H9 (cell line): ENCODE results near the gene GPR37L1. TPM values are rescaled to one million over a fixed set of nuclear protein-coding genes. Genes with fewer than 3 reads are reported as not detected.
A peak's percentile ranks its signal among the peaks of the same experiment; 100 is the strongest.

Experiments used
- DNase-seq: peaks from one replicate; pipeline ENCODE4 v3.0.0-alpha.2; 2017
- H2AFZ ChIP-seq: one replicate; pipeline ENCODE4 v1.6.1; 2013; ENCODE audit warnings: mild to moderate bottlenecking, low read length, control low read depth, moderate library complexity
- H2AK5ac ChIP-seq: 2 replicates; pipeline ENCODE4 v1.6.1; 2013; ENCODE audit warnings: low read length, control low read depth, mixed read lengths; ENCODE audit not compliant: insufficient read length
- H2BK120ac ChIP-seq: one replicate; pipeline ENCODE4 v1.6.1; 2013; ENCODE audit warnings: low read depth, mild to moderate bottlenecking, low read length, control low read depth, inconsistent platforms; ENCODE audit not compliant: poor library complexity, severe bottlenecking
- H2BK12ac ChIP-seq: 2 replicates; pipeline ENCODE4 v1.6.1; 2013; ENCODE audit warnings: low read length, control low read depth, mixed read lengths, low read depth; ENCODE audit not compliant: insufficient read length
- H2BK15ac ChIP-seq: 2 replicates; pipeline ENCODE4 v1.6.1; 2013; ENCODE audit warnings: low read depth, low read length, control low read depth
- H2BK20ac ChIP-seq: one replicate; pipeline ENCODE4 v1.6.1; 2013; ENCODE audit warnings: low read depth, mild to moderate bottlenecking, low read length, control low read depth, inconsistent platforms; ENCODE audit not compliant: poor library complexity, severe bottlenecking
- H2BK5ac ChIP-seq: 2 replicates; pipeline ENCODE4 v1.6.1; 2013; ENCODE audit warnings: low read length, control low read depth, mixed read lengths; ENCODE audit not compliant: insufficient read length
- H3K14ac ChIP-seq: 2 replicates; pipeline ENCODE4 v1.6.1; 2013; ENCODE audit warnings: low read length, control low read depth; ENCODE audit not compliant: insufficient read depth
- H3K18ac ChIP-seq: 2 replicates; pipeline ENCODE4 v1.6.1; 2013; ENCODE audit warnings: low read depth, mild to moderate bottlenecking, mixed read lengths, low read length, control low read depth; ENCODE audit not compliant: insufficient read length
- H3K23ac ChIP-seq: 2 replicates; pipeline ENCODE4 v1.6.1; 2013; ENCODE audit warnings: low read length, control low read depth, mixed read lengths, low read depth; ENCODE audit not compliant: insufficient read length
- H3K23me2 ChIP-seq: 2 replicates; pipeline ENCODE4 v1.6.1; 2013; ENCODE audit warnings: low read depth, mild to moderate bottlenecking, mixed read lengths, low read length, control low read depth; ENCODE audit not compliant: insufficient read length, poor library complexity, severe bottlenecking
- H3K27ac ChIP-seq: 2 replicates; pipeline ENCODE4 v1.5.1; 2013; ENCODE audit warnings: low read length, control low read depth, mixed read lengths, low read depth; ENCODE audit not compliant: insufficient read length
- H3K27me3 ChIP-seq: 2 replicates; pipeline ENCODE4 v1.6.1; 2013; ENCODE audit warnings: low read length, control low read depth, inconsistent platforms; ENCODE audit not compliant: insufficient read depth
- H3K4ac ChIP-seq: 2 replicates; pipeline ENCODE4 v1.6.1; 2013; ENCODE audit warnings: low read depth, mild to moderate bottlenecking, control low read depth, inconsistent platforms, low read length, moderate library complexity
- H3K4me1 ChIP-seq: 2 replicates; pipeline ENCODE4 v1.6.1; 2013; ENCODE audit warnings: low read length, control low read depth, inconsistent platforms; ENCODE audit not compliant: insufficient read depth
- H3K4me2 ChIP-seq: 2 replicates; pipeline ENCODE4 v1.6.1; 2013; ENCODE audit warnings: low read length, control low read depth, mixed read lengths; ENCODE audit not compliant: insufficient read length, insufficient read depth
- H3K56ac ChIP-seq: 2 replicates; pipeline ENCODE4 v1.6.1; 2013; ENCODE audit warnings: low read depth, mild to moderate bottlenecking, mixed read lengths, low read length, control low read depth; ENCODE audit not compliant: insufficient read length
- H3K79me1 ChIP-seq: 2 replicates; pipeline ENCODE4 v1.6.1; 2013; ENCODE audit warnings: low read depth, mild to moderate bottlenecking, moderate library complexity, low read length, control low read depth, inconsistent platforms; ENCODE audit not compliant: insufficient read depth, poor library complexity, severe bottlenecking
- H3K79me2 ChIP-seq: 2 replicates; pipeline ENCODE4 v1.6.1; 2013; ENCODE audit warnings: low read length, control low read depth, inconsistent platforms; ENCODE audit not compliant: insufficient read depth
- H3K9ac ChIP-seq: 2 replicates; pipeline ENCODE4 v1.6.1; 2013; ENCODE audit warnings: low read length, control low read depth, mixed read lengths; ENCODE audit not compliant: insufficient read length; ENCODE audit errors: extremely low read depth
- H3K9me3 ChIP-seq: one replicate; pipeline ENCODE4 v1.6.1; 2013; ENCODE audit warnings: low read depth, low read length, inconsistent platforms; ENCODE audit not compliant: control insufficient read depth
- H3T11ph ChIP-seq: one replicate; pipeline ENCODE4 v1.6.1; 2013; ENCODE audit warnings: mild to moderate bottlenecking, low read length, control low read depth, inconsistent platforms
- H4K20me1 ChIP-seq: one replicate; pipeline ENCODE4 v1.6.1; 2013; ENCODE audit not compliant: control insufficient read depth, insufficient read length, insufficient read depth
- H4K5ac ChIP-seq: 2 replicates; pipeline ENCODE4 v1.6.1; 2013; ENCODE audit warnings: low read depth, mild to moderate bottlenecking, mixed read lengths, low read length, control low read depth; ENCODE audit not compliant: insufficient read length
- H4K8ac ChIP-seq: replicated peaks from 2 replicates; pipeline ENCODE4 v1.6.1; 2013; ENCODE audit warnings: low read length, control low read depth, mixed read lengths, low read depth; ENCODE audit not compliant: insufficient read length
- H4K91ac ChIP-seq: 2 replicates; pipeline ENCODE4 v1.6.1; 2013; ENCODE audit warnings: low read depth, mild to moderate bottlenecking, moderate library complexity, mixed read lengths, low read length, control low read depth; ENCODE audit not compliant: insufficient read length
- H3K27ac Mint-ChIP-seq, 3 experiments: 2 replicates in 2 of 3; 3 replicates in 1 of 3; pipeline ENCODE4 v1.8.0; 2020 to 2021; ENCODE audit warnings: mixed read lengths in 3 of 3, mild to moderate bottlenecking in 1 of 3, moderate library complexity in 1 of 3
- H3K27me3 Mint-ChIP-seq: 2 replicates; pipeline ENCODE4 v1.8.0; 2021; ENCODE audit warnings: low read depth, mild to moderate bottlenecking, moderate library complexity, mixed read lengths
- H3K36me3 Mint-ChIP-seq, 3 experiments: 2 replicates in 2 of 3; 3 replicates in 1 of 3; pipeline ENCODE4 v1.8.0; 2020 to 2021; ENCODE audit warnings: low read depth in 3 of 3, mixed read lengths in 3 of 3; ENCODE audit not compliant: insufficient read depth in 1 of 3
- H3K4me1 Mint-ChIP-seq, 2 experiments: 2 replicates each; pipeline ENCODE4 v1.8.0; 2020; ENCODE audit warnings: mixed read lengths in 2 of 2
- H3K4me3 Mint-ChIP-seq, 2 experiments: 2 replicates in 1 of 2; 3 replicates in 1 of 2; pipeline ENCODE4 v1.8.0; 2020 to 2021; ENCODE audit warnings: mild to moderate bottlenecking in 2 of 2, mixed read lengths in 2 of 2, moderate library complexity in 1 of 2
- H3K9me3 Mint-ChIP-seq, 2 experiments: 2 replicates in 1 of 2; 3 replicates in 1 of 2; pipeline ENCODE4 v1.8.0; 2020; ENCODE audit warnings: mild to moderate bottlenecking in 2 of 2, mixed read lengths in 2 of 2, moderate library complexity in 1 of 2
- WGBS: extraction: QIAGEN DNeasy Blood & Tissue Kit; methylation state at CpG from one replicate; pipeline ENCODE4 v1.1.7; 2013; ENCODE audit warnings: missing lambda C conversion rate, low lambda C conversion rate, mixed read lengths; ENCODE audit not compliant: insufficient read length; ENCODE audit errors: extremely low coverage; 5-methylcytosine and 5-hydroxymethylcytosine counted together
- total RNA-seq: library from RNA; stranded (reverse); gene quantifications from 2 replicates; pipeline ENCODE4 v1.2.1, GENCODE V29; 2021
- TF ChIP-seq, protein P1 (sequence below): fragments of 200-600 bp; sonication (generic); conservative IDR thresholded peaks from 3 replicates; pipeline ENCODE4 v1.8.0; 2021; ENCODE audit warnings: antibody characterized with exemption, mild to moderate bottlenecking

GPR37L1 gene
- total RNA-seq, 1 experiment from 2014 or later = 0.11 TPM

DNA sequence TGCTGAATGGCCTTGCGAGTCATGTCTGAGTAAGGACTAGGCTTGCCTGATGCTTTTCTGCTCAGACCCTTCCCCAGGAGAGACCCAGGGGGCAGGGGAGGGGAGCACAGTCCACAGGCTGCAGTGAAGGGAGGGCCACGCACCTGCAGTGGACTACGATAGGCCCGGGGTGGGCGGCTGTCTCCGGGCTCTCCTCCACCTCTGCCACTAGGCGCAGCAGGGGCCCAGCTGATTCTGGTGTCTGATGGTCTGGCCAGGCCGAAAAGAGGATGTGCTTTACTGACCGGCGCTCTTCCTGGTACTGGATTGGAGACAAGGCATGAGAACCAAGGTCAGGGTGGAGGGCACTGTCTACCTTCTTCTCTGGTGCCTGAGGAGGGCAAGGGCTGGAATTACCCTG is 29.7 kb downstream of the GPR37L1 start:
- no peak overlapping the region for H3K27ac Mint-ChIP-seq
- H3K4me3 Mint-ChIP-seq = no peak overlapping the region
- no peak overlapping the region for H2BK20ac ChIP-seq

More for the DNA sequence above, 29.7 kb downstream of the GPR37L1 start:
- Histone ChIP-seq H3K9ac (no peak overlapping the region), H2BK5ac (no peak overlapping the region), H3K4me1 (no peaks in the 10 kb centered on the region), H3K14ac (no peak overlapping the region), H2BK12ac (no peak overlapping the region), H3K23me2 (no peaks in the 10 kb centered on the region), H3K18ac (no peak overlapping the region), H3K56ac (no peak overlapping the region), H2BK120ac (no peak overlapping the region), H3K79me1 (no peaks in the 10 kb centered on the region), H3K4me2 (no peak overlapping the region), H2AK5ac (no peak overlapping the region), H4K5ac (no peak overlapping the region), H3K27me3 (no peaks in the 10 kb centered on the region; the same call in 1 of the 2 replicates), H4K20me1 (no peaks in the 10 kb centered on the region), H3K9me3 (no peaks in the 10 kb centered on the region), H3K4ac (no peak overlapping the region), H4K91ac (no peak overlapping the region), H2AFZ (no peak overlapping the region), H3T11ph (no peak overlapping the region), H3K23ac (no peak overlapping the region), H2BK15ac (no peak overlapping the region), H3K27ac (no peak overlapping the region), H4K8ac (no peak overlapping the region), H3K79me2 (no peaks in the 10 kb centered on the region)
- no peaks in the 10 kb centered on the region for H3K36me3 Mint-ChIP-seq
- WGBS = no CpG with 5 or more reads among the region's 10 CpGs
- peak; percentile 48 for DNase-seq
- H3K4me1 Mint-ChIP-seq = peaks cover 15 to 29% of the 10 kb centered on the region in 2 experiments
- peaks cover 7% of the 10 kb centered on the region for H3K27me3 Mint-ChIP-seq
- no peaks in the 10 kb centered on the region for H3K9me3 Mint-ChIP-seq
- TF ChIP-seq, protein P1, sequence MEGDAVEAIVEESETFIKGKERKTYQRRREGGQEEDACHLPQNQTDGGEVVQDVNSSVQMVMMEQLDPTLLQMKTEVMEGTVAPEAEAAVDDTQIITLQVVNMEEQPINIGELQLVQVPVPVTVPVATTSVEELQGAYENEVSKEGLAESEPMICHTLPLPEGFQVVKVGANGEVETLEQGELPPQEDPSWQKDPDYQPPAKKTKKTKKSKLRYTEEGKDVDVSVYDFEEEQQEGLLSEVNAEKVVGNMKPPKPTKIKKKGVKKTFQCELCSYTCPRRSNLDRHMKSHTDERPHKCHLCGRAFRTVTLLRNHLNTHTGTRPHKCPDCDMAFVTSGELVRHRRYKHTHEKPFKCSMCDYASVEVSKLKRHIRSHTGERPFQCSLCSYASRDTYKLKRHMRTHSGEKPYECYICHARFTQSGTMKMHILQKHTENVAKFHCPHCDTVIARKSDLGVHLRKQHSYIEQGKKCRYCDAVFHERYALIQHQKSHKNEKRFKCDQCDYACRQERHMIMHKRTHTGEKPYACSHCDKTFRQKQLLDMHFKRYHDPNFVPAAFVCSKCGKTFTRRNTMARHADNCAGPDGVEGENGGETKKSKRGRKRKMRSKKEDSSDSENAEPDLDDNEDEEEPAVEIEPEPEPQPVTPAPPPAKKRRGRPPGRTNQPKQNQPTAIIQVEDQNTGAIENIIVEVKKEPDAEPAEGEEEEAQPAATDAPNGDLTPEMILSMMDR = no peak
